H1 (cell line): ENCODE data around the gene RASEF. TPM values are rescaled to one million over a fixed set of nuclear protein-coding genes. Genes with fewer than 3 reads are reported as not detected.

ENCODE experiments used
- CTCF ChIA-PET: fragments of 300-600 bp; sonication (Branson Sonifier 250); formaldehyde crosslinking; loops from one replicate; lab custom pipeline; 2021; ENCODE audit not compliant: partially characterized antibody; lab: Charles Lee
- POLR2A ChIA-PET: fragments of 300-600 bp; sonication (Branson Sonifier 250); formaldehyde crosslinking; loops from one replicate; lab custom pipeline; 2021; ENCODE audit warnings: inconsistent platforms; ENCODE audit not compliant: partially characterized antibody; lab: Charles Lee
- DNase-seq, 2 experiments: peaks; one replicate each; pipeline versions ENCODE4 v3.0.0 to v3.0.0-alpha.2; 2010 to 2022; ENCODE audit warnings: low spot score in 2 of 2, low read depth in 1 of 2, mixed read lengths in 1 of 2
- FAIRE-seq: peaks from 2 replicates; lab custom pipeline; 2011; peaks lifted over from hg19 to GRCh38; lab: Jason Lieb, UNC
- H2AFZ ChIP-seq: 2 replicates; pipeline ENCODE4 v1.8.1; 2012; ENCODE audit warnings: low read length, inconsistent platforms
- H2AK5ac ChIP-seq: 2 replicates; pipeline ENCODE4 v1.6.1; 2013; ENCODE audit warnings: low read depth, low read length
- H2BK120ac ChIP-seq: replicated peaks from 2 replicates; pipeline ENCODE3; 2013; ENCODE audit warnings: low read depth, low read length, inconsistent platforms
- H2BK12ac ChIP-seq: 2 replicates; pipeline ENCODE4 v1.6.1; 2013; ENCODE audit warnings: low read depth, low read length
- H2BK15ac ChIP-seq: 2 replicates; pipeline ENCODE4 v1.6.1; 2013; ENCODE audit warnings: low read length
- H2BK20ac ChIP-seq: 2 replicates; pipeline ENCODE4 v1.6.1; 2013; ENCODE audit warnings: low read length
- H2BK5ac ChIP-seq: 2 replicates; pipeline ENCODE4 v1.6.1; 2013; ENCODE audit warnings: low read depth, low read length
- H3K14ac ChIP-seq: 2 replicates; pipeline ENCODE4 v1.6.1; 2013; ENCODE audit warnings: inconsistent platforms; ENCODE audit not compliant: insufficient read length
- H3K18ac ChIP-seq: 2 replicates; pipeline ENCODE4 v1.6.1; 2013; ENCODE audit warnings: low read length; ENCODE audit errors: extremely low read depth
- H3K23ac ChIP-seq: 2 replicates; pipeline ENCODE4 v1.6.1; 2013; ENCODE audit warnings: inconsistent platforms; ENCODE audit not compliant: insufficient read length
- H3K23me2 ChIP-seq: 2 replicates; pipeline ENCODE4 v1.6.1; 2013; ENCODE audit warnings: low read depth, low read length
- H3K27ac ChIP-seq: 2 replicates; pipeline ENCODE4 v1.6.1; 2011; ENCODE audit warnings: low read depth, low read length, inconsistent platforms
- H3K27me3 ChIP-seq, 4 experiments: replicated peaks in 1 of 4; 1 replicate in 1 of 4; 2 replicates in 3 of 4; pipeline versions ENCODE4 v1.6.1 to v1.8.1; 2011 to 2013; ENCODE audit warnings: low read length in 3 of 4, mild to moderate bottlenecking in 3 of 4, inconsistent platforms in 2 of 4, mixed read lengths in 2 of 4, moderate library complexity in 1 of 4; ENCODE audit not compliant: control insufficient read depth in 3 of 4, insufficient read depth in 3 of 4; ENCODE audit errors: extremely low read depth in 1 of 4
- H3K36me3 ChIP-seq, 4 experiments: 2 replicates each; pipeline versions ENCODE4 v1.6.1 to v1.8.1; 2011 to 2013; ENCODE audit warnings: mild to moderate bottlenecking in 4 of 4, low read length in 3 of 4, moderate library complexity in 2 of 4, control low read depth in 1 of 4, inconsistent platforms in 1 of 4; ENCODE audit not compliant: insufficient read depth in 4 of 4, control insufficient read depth in 2 of 4
- H3K4ac ChIP-seq: replicated peaks from 2 replicates; pipeline ENCODE3; 2013; ENCODE audit warnings: low read length, low read depth, mixed read lengths, inconsistent platforms; ENCODE audit not compliant: insufficient read length
- H3K4me1 ChIP-seq, 4 experiments: replicated peaks in 1 of 4; 1 replicate in 1 of 4; 2 replicates in 3 of 4; pipeline versions ENCODE4 v1.6.1 to v1.8.1; 2011 to 2013; ENCODE audit warnings: low read length in 3 of 4, inconsistent platforms in 2 of 4, mixed read lengths in 1 of 4; ENCODE audit not compliant: insufficient read depth in 4 of 4, control insufficient read depth in 3 of 4
- H3K4me2 ChIP-seq, 2 experiments: 2 replicates each; pipeline versions ENCODE4 v1.6.1 to v1.8.1; 2011 to 2013; ENCODE audit warnings: low read depth in 2 of 2, low read length in 2 of 2, control low read depth in 1 of 2, inconsistent platforms in 1 of 2, mild to moderate bottlenecking in 1 of 2; ENCODE audit not compliant: insufficient read depth in 1 of 2
- H3K4me3 ChIP-seq, 4 experiments: fragments of 200-600, 300-600 bp in 1 of 4; sonication (generic), shearing (Covaris generic), sonication (Bioruptor Twin) in 1 of 4; 2 replicates each; pipeline versions ENCODE4 v1.5.1 to v1.8.1; 2011 to 2016; ENCODE audit warnings: low read length in 4 of 4, low read depth in 3 of 4, control low read depth in 2 of 4, inconsistent platforms in 2 of 4, mild to moderate bottlenecking in 2 of 4, mixed read lengths in 1 of 4, moderate library complexity in 1 of 4; ENCODE audit not compliant: insufficient read depth in 2 of 4; ENCODE audit errors: extremely low read depth in 1 of 4
- H3K56ac ChIP-seq: replicated peaks from 2 replicates; pipeline ENCODE3; 2013; ENCODE audit warnings: low read depth, mild to moderate bottlenecking, mixed read lengths, low read length, inconsistent platforms; ENCODE audit not compliant: insufficient read length
- H3K79me1 ChIP-seq: 2 replicates; pipeline ENCODE4 v1.6.1; 2013; ENCODE audit warnings: low read depth, low read length, control low read depth
- H3K79me2 ChIP-seq, 2 experiments: 2 replicates each; pipeline versions ENCODE4 v1.6.1 to v1.8.1; 2012 to 2013; ENCODE audit warnings: low read length in 2 of 2, mild to moderate bottlenecking in 2 of 2, inconsistent platforms in 1 of 2; ENCODE audit not compliant: insufficient read depth in 2 of 2, control insufficient read depth in 1 of 2
- H3K9ac ChIP-seq, 4 experiments: replicated peaks in 1 of 4; 1 replicate in 1 of 4; 2 replicates in 3 of 4; pipeline versions ENCODE4 v1.6.1 to v1.8.1; 2011 to 2013; ENCODE audit warnings: low read depth in 3 of 4, low read length in 3 of 4, control low read depth in 2 of 4, mild to moderate bottlenecking in 2 of 4, moderate library complexity in 2 of 4, inconsistent platforms in 1 of 4; ENCODE audit errors: extremely low read depth in 1 of 4
- H3K9me3 ChIP-seq, 2 experiments: 2 replicates each; pipeline versions ENCODE4 v1.6.1 to v1.8.1; 2012 to 2013; ENCODE audit warnings: mild to moderate bottlenecking in 2 of 2, moderate library complexity in 2 of 2, control low read depth in 1 of 2, inconsistent platforms in 1 of 2, low read depth in 1 of 2, low read length in 1 of 2, mixed read lengths in 1 of 2; ENCODE audit not compliant: insufficient read depth in 2 of 2
- H4K20me1 ChIP-seq, 2 experiments: replicated peaks in 1 of 2; 2 replicates each; pipeline versions ENCODE3 to v1.8.1; 2011 to 2013; ENCODE audit warnings: inconsistent platforms in 2 of 2, low read length in 2 of 2, mild to moderate bottlenecking in 1 of 2; ENCODE audit not compliant: insufficient read depth in 2 of 2, control insufficient read depth in 1 of 2
- H4K5ac ChIP-seq: 2 replicates; pipeline ENCODE4 v1.6.1; 2013; ENCODE audit warnings: low read length, low read depth, mixed read lengths, inconsistent platforms; ENCODE audit not compliant: insufficient read length
- H4K8ac ChIP-seq: 2 replicates; pipeline ENCODE4 v1.8.0; 2013; ENCODE audit warnings: mild to moderate bottlenecking, moderate library complexity, low read length, inconsistent platforms; ENCODE audit not compliant: insufficient read depth; ENCODE audit errors: extremely low read depth
- H4K91ac ChIP-seq: replicated peaks from 2 replicates; pipeline ENCODE3; 2013; ENCODE audit warnings: low read length, mixed read lengths, inconsistent platforms; ENCODE audit not compliant: insufficient read length
- SIN3A ChIP-seq, 2 experiments: IDR thresholded peaks in 1 of 2; conservative IDR thresholded peaks in 1 of 2; 2 replicates each; pipeline ENCODE4 v1.6.1; 2011 to 2012; ENCODE audit warnings: low read length in 2 of 2, improper control_type of control experiment in 1 of 2, low read depth in 1 of 2, mild to moderate bottlenecking in 1 of 2
- polyA plus RNA-seq, 7 experiments: library from polyadenylated mRNA; depleted of rRNA in 3 of 7; stranded (reverse) in 5 of 7; unstranded in 2 of 7; fragments of >200 nt in 5 of 7; fragments of 200-250 nt in 2 of 7; gene quantifications; 1 replicate in 5 of 7; 2 replicates in 1 of 7; 4 replicates in 1 of 7; pipeline versions ENCODE4 v1.2.1 to v1.2.3, GENCODE V29; 2011 to 2013; ENCODE audit warnings: missing spikeins in 2 of 7, mixed read lengths in 2 of 7
- total RNA-seq: library from RNA; stranded (reverse); fragmentation: NEBNext Ultra II Directional; extraction: Animal tissue kit (Norgen Biotek cat#: 25700); gene quantifications from 2 replicates; pipeline ENCODE4 v1.2.1, GENCODE V29; 2021

Gene RASEF
- total and polyA plus RNA-seq, 2 of the 8 experiments (the other 6 are each of a cell fraction or from before 2014, with no cell fraction given) = 1.1 to 4.6 TPM

DNA sequence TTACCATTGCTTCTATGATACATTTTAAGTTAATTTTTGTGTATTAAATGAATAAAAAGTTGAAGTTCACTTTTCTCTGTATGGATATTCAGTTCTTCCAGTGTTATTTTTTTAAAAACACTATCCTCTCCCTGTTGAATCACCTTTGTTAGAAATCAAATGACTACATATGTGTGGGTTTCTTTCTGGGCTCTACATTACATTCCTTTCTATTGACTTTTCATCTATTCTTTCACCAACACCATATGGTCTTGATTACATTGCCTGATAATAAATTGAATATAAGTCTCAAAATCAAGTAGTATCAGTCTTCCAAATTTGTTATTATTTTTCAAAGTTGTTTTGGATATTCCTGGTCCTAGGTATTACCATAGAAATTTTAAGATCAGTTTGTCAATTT, 7.3 kb upstream of the RASEF start:
- H3K4ac ChIP-seq = no peak overlapping the region
- H3K56ac ChIP-seq = no peak overlapping the region
- no peak overlapping the region for H3K4me2 ChIP-seq
- H2BK5ac ChIP-seq = no peak overlapping the region
- no peak overlapping the region for H3K4me3 ChIP-seq
- no peaks in the 10 kb centered on the region for H3K79me2 ChIP-seq
- H3K27ac ChIP-seq = no peak overlapping the region
- H3K4me1 ChIP-seq = no peaks in the 10 kb centered on the region
- H3K9me3 ChIP-seq = no peaks in the 10 kb centered on the region
- H3K23ac ChIP-seq = no peak overlapping the region
- FAIRE-seq (no peak), DNase-seq (no peak)
- H3K14ac ChIP-seq = no peak overlapping the region
- no peaks in the 10 kb centered on the region for H3K27me3 ChIP-seq
- no peaks in the 10 kb centered on the region for H4K20me1 ChIP-seq
- no peak overlapping the region for H3K9ac ChIP-seq
- H2AFZ ChIP-seq = no peak overlapping the region
- H3K18ac ChIP-seq = no peak overlapping the region
- no peak overlapping the region for H2BK120ac ChIP-seq
- no peak overlapping the region for H2BK15ac ChIP-seq
- H3K23me2 ChIP-seq = no peaks in the 10 kb centered on the region
- no peak overlapping the region for H4K5ac ChIP-seq
- ChIA-PET CTCF (no interaction called here), POLR2A (no interaction called here)
- no peak overlapping the region for H4K8ac ChIP-seq
- H2BK20ac ChIP-seq = no peak overlapping the region
- no peak overlapping the region for H4K91ac ChIP-seq
- no peak overlapping the region for H2AK5ac ChIP-seq
- no peaks in the 10 kb centered on the region for H3K36me3 ChIP-seq
- H2BK12ac ChIP-seq = no peak overlapping the region
- H3K79me1 ChIP-seq = no peaks in the 10 kb centered on the region
- TF ChIP-seq SIN3A (conservative IDR thresholded peaks at IDR 0.05 in 1 of 2, IDR thresholded peaks at IDR 0.05 in 1 of 2; ENCODE audit: low read depth in 1 of 2, low read length in 2 of 2) = no peak
